DND-41 (cell line): ENCODE measurements around the gene PEAK3.

Source experiments
- CTCF ChIP-seq: IDR thresholded peaks from 2 replicates; pipeline ENCODE4 v1.5.1; 2012; ENCODE audit warnings: borderline replicate concordance, low read length, moderate library complexity, mild to moderate bottlenecking; ENCODE audit not compliant: poor library complexity, severe bottlenecking; ENCODE audit errors: extremely low read depth
- EZH2 ChIP-seq: IDR thresholded peaks from 3 replicates; pipeline ENCODE4 v1.6.1; 2012; ENCODE audit warnings: borderline replicate concordance, low read depth, mild to moderate bottlenecking, moderate library complexity, low read length, inconsistent platforms; ENCODE audit not compliant: severe bottlenecking

GRCh38 chr19:2255982-2256685 is 25.8 kb downstream of the PEAK3 start, which contains the start of gene JSRP1:
- TF ChIP-seq CTCF = no peak
- no peak for TF ChIP-seq EZH2
